Stomach (tissue), 9 donors: Measurements from ENCODE around the gene CMIP. TPM values are rescaled to one million over a fixed set of nuclear protein-coding genes. Genes with fewer than 3 reads are reported as not detected.

Source experiments
- DNase-seq, 2 donors: peaks; one replicate each; pipeline versions ENCODE4 v3.0.0 to v3.0.0-alpha.2; 2013 to 2019
- H3K27ac ChIP-seq, 5 donors: fragments of 200-600 bp in 4 of 5; sonication (generic) in 4 of 5; one replicate each; pipeline ENCODE4 v1.5.1; 2013 to 2019; ENCODE audit warnings: mild to moderate bottlenecking in 1 of 5, moderate library complexity in 1 of 5
- H3K27me3 ChIP-seq, 3 donors: fragments of 200-600 bp; sonication (generic); one replicate each; pipeline ENCODE4 v1.5.1; 2017 to 2019; ENCODE audit warnings: mixed run types in 1 of 3
- H3K36me3 ChIP-seq, 4 donors: fragments of 200-600 bp; sonication (generic); 1 replicate in 3 of 4; 2 replicates in 1 of 4; pipeline ENCODE4 v1.5.1; 2016 to 2019
- H3K4me1 ChIP-seq, 4 donors: fragments of 200-600 bp; sonication (generic); one replicate each; pipeline ENCODE4 v1.5.1; 2016 to 2019
- H3K4me3 ChIP-seq, 4 donors: fragments of 200-600 bp; sonication (generic) in 3 of 4; one replicate each; pipeline ENCODE4 v1.5.1; 2016 to 2019; ENCODE audit warnings: mild to moderate bottlenecking in 1 of 4
- H3K9me3 ChIP-seq, 4 donors: fragments of 200-600 bp; sonication (generic); one replicate each; pipeline ENCODE4 v1.5.1; 2016 to 2019
- EP300 ChIP-seq: sonication (generic); formaldehyde crosslinking; IDR thresholded peaks from one replicate; pipeline ENCODE4 v1.6.1; 2017; ENCODE audit warnings: antibody characterized with exemption
- POLR2A ChIP-seq, 4 donors: fragments of 450-650 bp; IDR thresholded peaks; one replicate each; pipeline ENCODE4 v1.6.1; 2016; ENCODE audit warnings: antibody characterized with exemption in 4 of 4, control low read depth in 2 of 4, mild to moderate bottlenecking in 1 of 4, moderate library complexity in 1 of 4
- POLR2AphosphoS5 ChIP-seq, 3 donors: sonication (generic); formaldehyde crosslinking; IDR thresholded peaks; one replicate each; pipeline ENCODE4 v1.6.1; 2016; ENCODE audit warnings: antibody characterized with exemption in 3 of 3
- WGBS, 5 donors: extraction: QIAGEN DNeasy Blood & Tissue Kit in 3 of 5; methylation state at CpG; one replicate each; pipeline versions ENCODE4 v1.1.5 to v1.1.7; 2013 to 2018; 5-methylcytosine and 5-hydroxymethylcytosine counted together
- intact Hi-C: fragments of 100-400 bp; cut with DNase I; formaldehyde crosslinking; loops from one replicate; pipeline ENCODE4 v1.15.1; 2023; ENCODE audit warnings: low total_unique reads
- polyA plus RNA-seq, 3 donors: library from polyadenylated mRNA; stranded (reverse); fragments of 200-250 nt; gene quantifications; one replicate each; pipeline ENCODE4 v1.2.3, GENCODE V29; 2013
- total RNA-seq, 5 donors: library from RNA; depleted of rRNA; stranded (reverse); fragments of >200 nt; gene quantifications; one replicate each; pipeline versions ENCODE4 v1.1.0 to v1.2.3, GENCODE V29; 2014 to 2016
- TF ChIP-seq, protein P1 (sequence below), 7 experiments: fragments of 450-650 bp in 4 of 7; fragments of 200-600 bp in 3 of 7; sonication (generic) in 3 of 7; IDR thresholded peaks; one replicate each; pipeline ENCODE4 v1.5.1; 2016 to 2019; ENCODE audit warnings: antibody characterized with exemption in 7 of 7, control low read depth in 2 of 7, mild to moderate bottlenecking in 1 of 7
- donor health status: healthy with polysubstance abuse.
- donor health status: Bipolar disorder and iron deficiency.
- donor health status: healthy.

CMIP gene
- total and polyA plus RNA-seq, 8 donors, result 11.1 to 71.0 (median 31.2) TPM

DNA sequence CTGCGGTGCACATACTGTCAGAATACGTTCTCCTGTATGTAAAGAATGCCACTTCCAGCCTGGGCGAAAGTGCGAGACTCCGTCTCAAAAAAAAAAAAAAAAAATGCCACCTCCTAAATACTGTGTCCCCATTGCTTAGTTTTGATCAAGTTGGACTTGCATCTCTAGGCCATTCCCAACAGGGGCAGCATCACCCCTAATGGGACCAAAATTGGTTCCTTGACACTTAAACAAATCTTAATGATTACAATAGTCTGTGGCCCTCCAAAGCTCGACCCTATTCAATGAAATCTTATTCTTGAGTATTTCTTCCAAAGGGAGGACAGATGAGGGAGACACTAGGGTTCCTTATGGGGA, 179.8 kb downstream of the CMIP start:
- H3K27me3 ChIP-seq, result no peaks in the 10 kb centered on the region
- no peak overlapping the region for H3K4me3 ChIP-seq
- DNase-seq, result no peak
- no peak for TF ChIP-seq EP300
- no peak for TF ChIP-seq POLR2A (IDR thresholded peaks at IDR 0.05)
- TF ChIP-seq, protein P1, sequence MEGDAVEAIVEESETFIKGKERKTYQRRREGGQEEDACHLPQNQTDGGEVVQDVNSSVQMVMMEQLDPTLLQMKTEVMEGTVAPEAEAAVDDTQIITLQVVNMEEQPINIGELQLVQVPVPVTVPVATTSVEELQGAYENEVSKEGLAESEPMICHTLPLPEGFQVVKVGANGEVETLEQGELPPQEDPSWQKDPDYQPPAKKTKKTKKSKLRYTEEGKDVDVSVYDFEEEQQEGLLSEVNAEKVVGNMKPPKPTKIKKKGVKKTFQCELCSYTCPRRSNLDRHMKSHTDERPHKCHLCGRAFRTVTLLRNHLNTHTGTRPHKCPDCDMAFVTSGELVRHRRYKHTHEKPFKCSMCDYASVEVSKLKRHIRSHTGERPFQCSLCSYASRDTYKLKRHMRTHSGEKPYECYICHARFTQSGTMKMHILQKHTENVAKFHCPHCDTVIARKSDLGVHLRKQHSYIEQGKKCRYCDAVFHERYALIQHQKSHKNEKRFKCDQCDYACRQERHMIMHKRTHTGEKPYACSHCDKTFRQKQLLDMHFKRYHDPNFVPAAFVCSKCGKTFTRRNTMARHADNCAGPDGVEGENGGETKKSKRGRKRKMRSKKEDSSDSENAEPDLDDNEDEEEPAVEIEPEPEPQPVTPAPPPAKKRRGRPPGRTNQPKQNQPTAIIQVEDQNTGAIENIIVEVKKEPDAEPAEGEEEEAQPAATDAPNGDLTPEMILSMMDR (IDR thresholded peaks at IDR 0.05), result no peak
- no peak for TF ChIP-seq POLR2AphosphoS5 (IDR thresholded peaks at IDR 0.05)
- H3K27ac ChIP-seq, result peak overlapping the region in 1 of 5 donors; percentile 63
- WGBS, 5 donors, result 93 to 98% (median 94%) methylated on average over 6 of the region's 6 CpGs
- H3K36me3 ChIP-seq, result peaks cover 5 to 29% (median 19%) of the 10 kb centered on the region in 4 donors
- no peaks in the 10 kb centered on the region for H3K9me3 ChIP-seq
- H3K4me1 ChIP-seq, result peaks cover 13 to 42% (median 26%) of the 10 kb centered on the region in 4 donors
- intact Hi-C loops, result loop anchor here (10.0 kb wide), 2 partner anchors 70 to 220 kb away; no protein-coding TSS in a partner anchor

DNA sequence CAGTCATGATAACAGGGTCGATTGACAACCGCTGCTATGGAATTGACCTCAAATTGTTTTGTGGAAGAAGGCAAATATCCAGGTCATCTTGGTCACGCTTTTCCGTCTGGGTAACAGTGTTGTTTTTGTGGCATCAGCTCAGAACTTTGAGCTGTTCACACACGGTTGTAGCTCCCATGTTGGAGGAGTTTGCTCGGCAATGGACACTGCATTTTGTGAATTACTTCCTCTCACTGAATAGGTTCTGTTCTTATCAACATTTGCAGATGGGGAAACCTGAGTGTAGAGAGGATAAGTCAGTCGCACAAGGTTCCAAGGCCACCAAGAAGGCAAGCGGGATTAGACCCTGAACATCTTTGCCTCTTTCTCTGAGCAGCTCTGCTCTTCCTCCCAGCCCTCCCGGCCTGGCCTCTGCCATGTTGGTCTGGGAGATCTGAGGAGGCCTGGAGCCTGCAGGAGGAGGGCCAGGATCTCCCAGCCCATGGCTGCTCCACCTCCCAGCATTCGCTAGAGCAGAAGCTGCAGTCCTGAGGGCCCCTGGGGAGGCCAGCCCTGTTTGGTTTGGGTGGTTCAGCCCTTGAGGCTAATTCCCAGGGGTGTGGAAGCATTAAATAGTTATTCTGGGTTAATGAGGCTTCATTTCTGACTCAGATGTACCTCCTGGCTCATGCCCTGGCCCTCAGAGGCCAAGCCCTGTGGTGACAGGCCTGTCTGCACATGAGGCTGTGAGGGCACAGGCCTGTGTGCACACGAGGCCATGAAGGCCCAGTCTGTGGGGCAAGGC, 180.3 kb downstream of the CMIP start:
- Histone ChIP-seq H3K27ac (peak overlapping the region in 4 of 5 donors; percentile 53 to 69 (median 63)), H3K9me3 (no peaks in the 10 kb centered on the region), H3K27me3 (no peaks in the 10 kb centered on the region), H3K36me3 (peaks cover 5 to 35% (median 17%) of the 10 kb centered on the region in 4 donors), H3K4me3 (no peak overlapping the region), H3K4me1 (peaks cover 13 to 42% (median 25%) of the 10 kb centered on the region in 4 donors)
- DNase-seq, result no peak
- TF ChIP-seq, protein P1 (IDR thresholded peaks at IDR 0.05), result no peak
- no peak for TF ChIP-seq EP300
- TF ChIP-seq POLR2AphosphoS5 (IDR thresholded peaks at IDR 0.05), result no peak
- no peak for TF ChIP-seq POLR2A (IDR thresholded peaks at IDR 0.05)
- WGBS, 5 donors, result 66 to 79% (median 70%) methylated on average over 10 to 11 of the region's 11 CpGs
- intact Hi-C loops, result loop anchor here (10.0 kb wide), 2 partner anchors 70 to 220 kb away; no protein-coding TSS in a partner anchor

DNA sequence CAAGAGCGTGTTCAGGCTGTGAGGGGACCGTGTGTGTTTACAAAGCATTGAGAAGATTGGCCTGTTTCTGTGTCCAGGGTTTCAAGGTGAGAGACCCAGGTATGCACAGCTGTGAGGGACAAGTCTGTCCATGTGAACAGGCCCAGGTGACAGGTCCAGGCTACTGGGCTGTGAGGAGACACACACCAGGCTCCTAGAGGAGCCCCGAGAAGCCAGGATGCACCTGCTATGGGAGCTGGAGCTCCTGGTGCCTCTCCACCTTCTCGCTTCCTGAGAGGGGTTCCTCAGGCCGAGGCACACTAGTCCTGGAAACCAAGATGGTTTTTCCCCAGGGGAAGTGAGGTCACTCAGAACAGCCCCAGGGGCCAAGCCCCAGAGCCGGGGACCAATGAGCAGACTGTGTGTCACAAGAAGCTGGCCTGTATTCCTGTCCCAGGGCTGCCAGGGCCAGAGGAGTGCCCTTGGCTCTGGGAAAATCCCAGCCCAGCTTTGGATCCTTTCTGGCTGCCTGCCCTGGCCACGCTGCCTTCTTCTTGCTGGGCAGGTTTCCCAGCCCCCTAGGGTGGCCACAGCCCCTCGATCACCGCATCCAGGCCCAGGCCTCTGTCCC, 181.0 kb downstream of the CMIP start:
- 32 to 44% (median 42%) methylated on average over 5 to 9 of the region's 9 CpGs for WGBS, 5 donors
- Histone ChIP-seq H3K27ac (peak overlapping the region; percentile 26 to 69 (median 63)), H3K36me3 (peaks cover 5 to 39% (median 19%) of the 10 kb centered on the region in 4 donors), H3K27me3 (no peaks in the 10 kb centered on the region), H3K4me3 (no peak overlapping the region), H3K4me1 (peaks cover 15 to 39% (median 26%) of the 10 kb centered on the region in 4 donors), H3K9me3 (no peaks in the 10 kb centered on the region)
- intact Hi-C loops, result loop anchor here (10.0 kb wide), 2 partner anchors 69 to 221 kb away; no protein-coding TSS in a partner anchor
- peak; percentile 77 for DNase-seq
- TF ChIP-seq POLR2A (IDR thresholded peaks at IDR 0.05) (no peak), POLR2AphosphoS5 (IDR thresholded peaks at IDR 0.05) (peak in 1 of 3 donors; percentile 27), EP300 (no peak)
- TF ChIP-seq, protein P1 (IDR thresholded peaks at IDR 0.05), result no peak

DNA sequence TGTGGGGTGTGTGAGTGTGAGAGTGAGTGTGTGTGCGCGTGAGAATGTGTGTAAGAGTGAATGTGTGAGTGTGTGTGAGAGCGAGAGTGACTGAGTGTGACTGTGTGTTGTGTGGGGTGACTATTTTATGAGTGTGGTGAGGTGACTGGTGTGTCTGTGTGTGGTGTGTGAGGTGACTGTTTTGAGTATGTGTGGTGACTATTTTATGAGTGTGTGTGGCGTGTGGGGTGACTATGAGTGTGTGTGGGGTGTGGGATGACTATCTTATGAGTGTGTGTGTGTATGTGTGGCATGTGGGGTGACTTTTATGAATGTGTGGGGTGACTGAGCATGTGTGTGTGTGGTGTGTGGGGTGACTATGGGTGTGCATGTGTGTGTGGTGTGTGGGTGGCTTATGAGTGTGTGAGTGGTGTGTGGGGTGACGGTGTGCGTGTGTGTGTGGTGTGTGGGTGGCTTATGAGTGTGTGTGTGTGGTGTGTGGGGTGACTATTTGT, 181.6 kb downstream of the CMIP start:
- intact Hi-C loops, result loop anchor here (10.0 kb wide), 2 partner anchors 69 to 221 kb away; no protein-coding TSS in a partner anchor
- WGBS, 5 donors, result 66 to 82% (median 79%) methylated on average over 6 of the region's 6 CpGs
- no peak for DNase-seq
- no peak for TF ChIP-seq POLR2AphosphoS5 (IDR thresholded peaks at IDR 0.05)
- TF ChIP-seq, protein P1 (IDR thresholded peaks at IDR 0.05), result no peak
- Histone ChIP-seq H3K36me3 (peaks cover 5 to 33% (median 16%) of the 10 kb centered on the region in 4 donors), H3K27ac (peak overlapping the region; percentile 26 to 69 (median 63)), H3K9me3 (no peaks in the 10 kb centered on the region), H3K4me3 (no peak overlapping the region), H3K4me1 (peaks cover 15 to 44% (median 26%) of the 10 kb centered on the region in 4 donors), H3K27me3 (no peaks in the 10 kb centered on the region)
